T-cell (primary cell): Measurements from ENCODE around the gene CROCC2. TPM values are rescaled to one million over a fixed set of nuclear protein-coding genes. Genes with fewer than 3 reads are reported as not detected.
"Not testable (repeated sequence)": the region's sequence is repeated elsewhere in the genome, so short reads cannot be mapped to it uniquely, and the experiment has no call there.

Experiments
- ATAC-seq, 4 experiments: fragments of 200-7000 bp in 3 of 4; fragments of 150-1000 bp in 1 of 4; cut with Tn5 transposase; replicated peaks in 1 of 4; 1 replicate in 3 of 4; 2 replicates in 1 of 4; pipeline ENCODE4 v1.10.0; 2021; ENCODE audit warnings: moderate library complexity in 3 of 4, mild to moderate bottlenecking in 2 of 4, moderate number of reproducible peaks in 1 of 4
- CTCF ChIA-PET, 2 donors: fragments of 300-600 bp; sonication (Branson Sonifier 250); formaldehyde crosslinking; loops; one replicate each; lab custom pipeline; 2022; ENCODE audit warnings: antibody characterized with exemption in 2 of 2; lab: Charles Lee
- POLR2A ChIA-PET, 2 donors: fragments of 300-600 bp; sonication (Branson Sonifier 250); formaldehyde crosslinking; loops; one replicate each; lab custom pipeline; 2022; ENCODE audit warnings: antibody characterized with exemption in 2 of 2; lab: Charles Lee
- DNase-seq, 35 experiments: peaks; one replicate each; pipeline versions ENCODE4 v3.0.0 to v3.0.0-alpha.2; 2013 to 2023
- H3K27ac ChIP-seq: one replicate; pipeline ENCODE4 v1.5.1; 2013; ENCODE audit warnings: low read length
- H3K27me3 ChIP-seq, 2 experiments: replicated peaks in 1 of 2; 1 replicate in 1 of 2; 2 replicates in 1 of 2; pipeline versions ENCODE4 v1.6.1 to v1.7.0; 2013; ENCODE audit warnings: low read length in 1 of 2, mixed read lengths in 1 of 2; ENCODE audit not compliant: control insufficient read depth in 2 of 2, insufficient read depth in 2 of 2; ENCODE audit errors: extremely low read depth in 1 of 2
- H3K36me3 ChIP-seq, 2 donors: 1 replicate in 1 of 2; 2 replicates in 1 of 2; pipeline versions ENCODE4 v1.6.1 to v1.7.0; 2013; ENCODE audit warnings: low read length in 1 of 2; ENCODE audit not compliant: control insufficient read depth in 2 of 2, insufficient read depth in 1 of 2; ENCODE audit errors: extremely low read depth in 1 of 2
- H3K4me1 ChIP-seq, 2 experiments: 1 replicate in 1 of 2; 2 replicates in 1 of 2; pipeline versions ENCODE4 v1.6.1 to v1.7.0; 2013; ENCODE audit warnings: low read length in 2 of 2, mixed read lengths in 1 of 2; ENCODE audit not compliant: insufficient read depth in 2 of 2, control insufficient read depth in 1 of 2; ENCODE audit errors: extremely low read depth in 1 of 2
- H3K4me3 ChIP-seq, 2 donors: 1 replicate in 1 of 2; 2 replicates in 1 of 2; pipeline versions ENCODE4 v1.5.1 to v1.7.0; 2013; ENCODE audit warnings: mild to moderate bottlenecking in 2 of 2, low read length in 1 of 2, moderate library complexity in 1 of 2; ENCODE audit not compliant: control insufficient read depth in 1 of 2; ENCODE audit errors: extremely low read depth in 1 of 2
- H3K9me3 ChIP-seq: 2 replicates; pipeline ENCODE4 v1.7.0; 2013
- H3K27ac Mint-ChIP-seq, 2 donors: one replicate each; pipeline ENCODE4 v1.8.0; 2020 to 2021; ENCODE audit warnings: mild to moderate bottlenecking in 2 of 2, mixed read lengths in 2 of 2
- H3K27me3 Mint-ChIP-seq, 2 donors: one replicate each; pipeline ENCODE4 v1.8.0; 2021 to 2022; ENCODE audit warnings: mixed read lengths in 2 of 2
- H3K36me3 Mint-ChIP-seq: one replicate; pipeline ENCODE4 v1.8.0; 2021; ENCODE audit warnings: mixed read lengths
- H3K4me1 Mint-ChIP-seq, 3 donors: one replicate each; pipeline ENCODE4 v1.8.0; 2020 to 2022; ENCODE audit warnings: mixed read lengths in 3 of 3, mild to moderate bottlenecking in 1 of 3
- H3K4me3 Mint-ChIP-seq, 3 donors: one replicate each; pipeline ENCODE4 v1.8.0; 2020 to 2022; ENCODE audit warnings: mild to moderate bottlenecking in 3 of 3, mixed read lengths in 3 of 3, moderate library complexity in 3 of 3
- H3K9me3 Mint-ChIP-seq, 3 donors: one replicate each; pipeline ENCODE4 v1.8.0; 2020 to 2022; ENCODE audit warnings: mixed read lengths in 3 of 3
- WGBS: methylation state at CpG from one replicate; pipeline ENCODE4 v1.1.5; 2013; ENCODE audit warnings: missing lambda C conversion rate; ENCODE audit not compliant: insufficient coverage; 5-methylcytosine and 5-hydroxymethylcytosine counted together
- total RNA-seq, 35 experiments: library from RNA in 6 of 35; stranded (reverse) in 6 of 35; fragments of 120-200 nt in 1 of 35; gene quantifications; one replicate each; pipeline versions ENCODE4 v1.2.1 to v1.2.4 and lab custom pipeline; 2013 to 2026

The CROCC2 gene
- total RNA-seq, 5 donors from 2014 or later (not counting 1 experiment from before 2014, with no cell fraction given) = not detected

- Histone ChIP-seq H3K9me3 (no peaks in the 10 kb centered on the region), H3K4me1 (peaks cover 6 to 15% of the 10 kb centered on the region in 2 experiments), H3K4me3 (no peak overlapping the region), H3K27ac (no peak overlapping the region), H3K27me3 (peaks cover 0 to 37% of the 10 kb centered on the region in 2 experiments), H3K36me3 (no peaks in the 10 kb centered on the region)
- ChIA-PET CTCF (interaction anchor here in 1 of 2 donors (0.5 kb wide), 1 partner anchor 9 kb away, joined by 3 read pairs; no protein-coding TSS in a partner anchor), POLR2A (no interaction called here)
- 100% methylated on average over 1 of the region's 11 CpGs for WGBS
- DNase-seq (no peak), ATAC-seq (no peak)
- Mint-ChIP-seq H3K9me3 (peaks cover 0 to 3% (median 0%) of the 10 kb centered on the region in 3 donors), H3K4me3 (no peak overlapping the region), H3K27me3 (peaks cover 7 to 16% of the 10 kb centered on the region in 2 donors), H3K27ac (no peak overlapping the region), H3K36me3 (no peaks in the 10 kb centered on the region), H3K4me1 (peaks cover 9 to 15% (median 12%) of the 10 kb centered on the region in 3 donors)
These were observed 66.1 kb downstream of the CROCC2 start for GRCh38 chr2:240972201-240972600.

GRCh38 chr2:240972636-240973521, 66.7 kb downstream of the CROCC2 start:
- Mint-ChIP-seq H3K9me3 (peaks cover 0 to 3% (median 0%) of the 10 kb centered on the region in 3 donors), H3K27me3 (peaks cover 7 to 16% of the 10 kb centered on the region in 2 donors), H3K36me3 (no peaks in the 10 kb centered on the region), H3K4me1 (peaks cover 9 to 15% (median 12%) of the 10 kb centered on the region in 3 donors), H3K4me3 (no peak overlapping the region), H3K27ac (no peak overlapping the region)
- H3K27ac ChIP-seq = no peak overlapping the region
- ChIA-PET POLR2A (no interaction called here), CTCF (no interaction called here)
- no peak for DNase-seq
- H3K4me3 ChIP-seq = no peak overlapping the region
- no peaks in the 10 kb centered on the region for H3K36me3 ChIP-seq
- H3K9me3 ChIP-seq = no peaks in the 10 kb centered on the region
- ATAC-seq = no peak
- 68% methylated on average over 14 of the region's 17 CpGs for WGBS
- H3K4me1 ChIP-seq = peaks cover 6 to 15% of the 10 kb centered on the region in 2 experiments
- peaks cover 0 to 37% of the 10 kb centered on the region in 2 experiments for H3K27me3 ChIP-seq

- ChIA-PET CTCF (no interaction called here), POLR2A (no interaction called here)
- no peaks in the 10 kb centered on the region for H3K36me3 Mint-ChIP-seq
- H3K27ac Mint-ChIP-seq = peak overlapping the region; percentile 60 to 75
- Histone ChIP-seq H3K4me3 (no peak overlapping the region), H3K9me3 (no peaks in the 10 kb centered on the region), H3K4me1 (peaks cover 6 to 15% of the 10 kb centered on the region in 2 experiments), H3K27me3 (peaks cover 0 to 34% of the 10 kb centered on the region in 2 experiments), H3K27ac (no peak overlapping the region), H3K36me3 (no peaks in the 10 kb centered on the region)
- DNase-seq (peak in 9 of 35 experiments; percentile 17 to 63 (median 20)), ATAC-seq (peak; percentile 54 to 96 (median 65))
- peak overlapping the region; percentile 3 to 43 (median 29) for H3K4me3 Mint-ChIP-seq
- peaks cover 9 to 15% (median 12%) of the 10 kb centered on the region in 3 donors for H3K4me1 Mint-ChIP-seq
- H3K9me3 Mint-ChIP-seq = peaks cover 0 to 3% (median 0%) of the 10 kb centered on the region in 3 donors
- 56% methylated on average over 7 of the region's 10 CpGs for WGBS
- peaks cover 7 to 16% of the 10 kb centered on the region in 2 donors for H3K27me3 Mint-ChIP-seq
These were observed 68.8 kb downstream of the CROCC2 start for GRCh38 chr2:240974771-240975572.

GRCh38 chr2:240975903-240976302, 69.8 kb downstream of the CROCC2 start:
- H3K27ac ChIP-seq, DNase-seq, H3K4me3 ChIP-seq, H3K36me3 Mint-ChIP-seq, H3K9me3 ChIP-seq, H3K36me3 ChIP-seq, H3K9me3 Mint-ChIP-seq, H3K27ac Mint-ChIP-seq, POLR2A ChIA-PET, H3K4me3 Mint-ChIP-seq, ATAC-seq: not testable (repeated sequence)
- Histone ChIP-seq H3K4me1 (peaks cover 6 to 15% of the 10 kb centered on the region in 2 experiments), H3K27me3 (peaks cover 0 to 30% of the 10 kb centered on the region in 2 experiments)
- CTCF ChIA-PET = interaction anchor here in 1 of 2 donors (0.7 kb wide), 1 partner anchor 208 kb away, joined by 5 read pairs; no protein-coding TSS in a partner anchor
- H3K4me1 Mint-ChIP-seq = peaks cover 9 to 15% (median 12%) of the 10 kb centered on the region in 3 donors
- 80% methylated on average over 2 of the region's 4 CpGs for WGBS
- H3K27me3 Mint-ChIP-seq = peaks cover 7 to 16% of the 10 kb centered on the region in 2 donors

- ATAC-seq = no peak
- peaks cover 0 to 26% of the 10 kb centered on the region in 2 experiments for H3K27me3 ChIP-seq
- no peaks in the 10 kb centered on the region for H3K9me3 ChIP-seq
- H3K36me3 ChIP-seq = no peaks in the 10 kb centered on the region
- CTCF ChIA-PET = interaction anchor here in 1 of 2 donors (0.8 kb wide), 1 partner anchor 9 kb away, joined by 3 read pairs; no protein-coding TSS in a partner anchor
- Mint-ChIP-seq H3K9me3 (no peaks in the 10 kb centered on the region), H3K27ac (no peak overlapping the region), H3K4me3 (no peak overlapping the region), H3K27me3 (peaks cover 0 to 7% of the 10 kb centered on the region in 2 donors), H3K36me3 (no peaks in the 10 kb centered on the region), H3K4me1 (peaks cover 0 to 4% (median 3%) of the 10 kb centered on the region in 3 donors)
- POLR2A ChIA-PET = no interaction called here
- WGBS = 20% methylated on average over 1 of the region's 4 CpGs
- no peak overlapping the region for H3K27ac ChIP-seq
- DNase-seq = no peak
- no peak overlapping the region for H3K4me3 ChIP-seq
- H3K4me1 ChIP-seq = peaks cover 0 to 11% of the 10 kb centered on the region in 2 experiments
These were observed 75.1 kb downstream of the CROCC2 start for GRCh38 chr2:240981280-240981679.
